HL-60 (cell line): ENCODE measurements around the gene TBC1D14.

Experiments used
- DNase-seq, 2 experiments: peaks; one replicate each; pipeline ENCODE4 v3.0.0-alpha.2; 2010 to 2020; ENCODE audit warnings: low read depth in 1 of 2, low spot score in 1 of 2
- H3K27ac ChIP-seq: fragments of 250-450 bp; sonication (Bioruptor Pico); replicated peaks from 2 replicates; pipeline ENCODE4 v1.5.1; 2020; ENCODE audit warnings: mild to moderate bottlenecking, moderate library complexity
- H3K27me3 ChIP-seq: fragments of 250-450 bp; sonication (Bioruptor Pico); 2 replicates; pipeline ENCODE4 v1.5.1; 2021; ENCODE audit warnings: mild to moderate bottlenecking, moderate library complexity; ENCODE audit not compliant: insufficient read depth, poor library complexity, severe bottlenecking
- H3K4me3 ChIP-seq: replicated peaks from 2 replicates; pipeline ENCODE4 v1.5.1; 2011; ENCODE audit warnings: mild to moderate bottlenecking, control low read depth, low read length; ENCODE audit not compliant: insufficient read depth
- GABPA ChIP-seq: IDR thresholded peaks from 2 replicates; pipeline ENCODE4 v1.6.1; 2012; ENCODE audit warnings: low read depth
- POLR2AphosphoS5 ChIP-seq: IDR thresholded peaks from 2 replicates; pipeline ENCODE4 v1.6.1; 2012; ENCODE audit warnings: low read depth
- REST ChIP-seq: IDR thresholded peaks from 2 replicates; pipeline ENCODE4 v1.6.1; 2012; ENCODE audit warnings: low read depth; ENCODE audit not compliant: insufficient replicate concordance
- SPI1 ChIP-seq: IDR thresholded peaks from 2 replicates; pipeline ENCODE4 v1.6.1; 2012; ENCODE audit warnings: low read depth, mild to moderate bottlenecking, borderline replicate concordance
- TF ChIP-seq, protein P1 (sequence below): IDR thresholded peaks from one replicate; pipeline ENCODE4 v1.5.1; 2011; ENCODE audit warnings: low read length, control low read depth, inconsistent platforms; ENCODE audit not compliant: insufficient read depth

The TBC1D14 gene

GRCh38 chr4:7023901-7024300 lies 114.3 kb downstream of the TBC1D14 start:
- H3K27ac ChIP-seq = no peak overlapping the region
- TF ChIP-seq GABPA (no peak), REST (no peak), POLR2AphosphoS5 (no peak), SPI1 (no peak)
- TF ChIP-seq, protein P1, sequence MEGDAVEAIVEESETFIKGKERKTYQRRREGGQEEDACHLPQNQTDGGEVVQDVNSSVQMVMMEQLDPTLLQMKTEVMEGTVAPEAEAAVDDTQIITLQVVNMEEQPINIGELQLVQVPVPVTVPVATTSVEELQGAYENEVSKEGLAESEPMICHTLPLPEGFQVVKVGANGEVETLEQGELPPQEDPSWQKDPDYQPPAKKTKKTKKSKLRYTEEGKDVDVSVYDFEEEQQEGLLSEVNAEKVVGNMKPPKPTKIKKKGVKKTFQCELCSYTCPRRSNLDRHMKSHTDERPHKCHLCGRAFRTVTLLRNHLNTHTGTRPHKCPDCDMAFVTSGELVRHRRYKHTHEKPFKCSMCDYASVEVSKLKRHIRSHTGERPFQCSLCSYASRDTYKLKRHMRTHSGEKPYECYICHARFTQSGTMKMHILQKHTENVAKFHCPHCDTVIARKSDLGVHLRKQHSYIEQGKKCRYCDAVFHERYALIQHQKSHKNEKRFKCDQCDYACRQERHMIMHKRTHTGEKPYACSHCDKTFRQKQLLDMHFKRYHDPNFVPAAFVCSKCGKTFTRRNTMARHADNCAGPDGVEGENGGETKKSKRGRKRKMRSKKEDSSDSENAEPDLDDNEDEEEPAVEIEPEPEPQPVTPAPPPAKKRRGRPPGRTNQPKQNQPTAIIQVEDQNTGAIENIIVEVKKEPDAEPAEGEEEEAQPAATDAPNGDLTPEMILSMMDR = no peak
- no peak overlapping the region for H3K4me3 ChIP-seq
- H3K27me3 ChIP-seq = no peaks in the 10 kb centered on the region
- DNase-seq = no peak

GRCh38 chr4:7024336-7024890 lies 114.8 kb downstream of the TBC1D14 start:
- TF ChIP-seq POLR2AphosphoS5 = 0 out of 2 replicates have a peak, but pooled peaks have one; percentile 22
- TF ChIP-seq, protein P1 = no peak
- Histone ChIP-seq H3K4me3 (no peak overlapping the region), H3K27me3 (no peaks in the 10 kb centered on the region), H3K27ac (no peak overlapping the region)
- no peak for DNase-seq

- Histone ChIP-seq H3K27ac (no peak overlapping the region), H3K27me3 (no peaks in the 10 kb centered on the region), H3K4me3 (no peak overlapping the region)
- TF ChIP-seq REST = no peak
- no peak for TF ChIP-seq GABPA
- TF ChIP-seq, protein P1 = no peak
- no peak for TF ChIP-seq SPI1
- TF ChIP-seq POLR2AphosphoS5 = no peak
- no peak for DNase-seq
Measured at GRCh38 chr4:7025040-7025602, 115.5 kb downstream of the TBC1D14 start.

- TF ChIP-seq, protein P1 = no peak
- TF ChIP-seq SPI1 (no peak), REST (no peak), GABPA (no peak), POLR2AphosphoS5 (no peak)
- Histone ChIP-seq H3K27ac (no peak overlapping the region), H3K27me3 (no peaks in the 10 kb centered on the region), H3K4me3 (no peak overlapping the region)
- DNase-seq = no peak
Measured at GRCh38 chr4:7026107-7026506, 116.5 kb downstream of the TBC1D14 start.
